Testis (tissue), 3 donors: Measurements from ENCODE around the gene ASB6. TPM values are rescaled to one million over a fixed set of nuclear protein-coding genes. Genes with fewer than 3 reads are reported as not detected.

ENCODE experiments used
- DNase-seq: peaks from one replicate; pipeline ENCODE4 v3.0.0-alpha.2; 2019
- H3K27ac ChIP-seq, 2 donors: fragments of 200-600 bp; sonication (generic); one replicate each; pipeline ENCODE4 v1.5.1; 2019
- H3K27me3 ChIP-seq: fragments of 200-600 bp; sonication (generic); one replicate; pipeline ENCODE4 v1.5.1; 2019
- H3K36me3 ChIP-seq: fragments of 200-600 bp; sonication (generic); one replicate; pipeline ENCODE4 v1.5.1; 2017; ENCODE audit warnings: low read depth; ENCODE audit errors: missing control alignments
- H3K4me1 ChIP-seq: fragments of 200-600 bp; sonication (generic); one replicate; pipeline ENCODE4 v1.5.1; 2019
- H3K4me3 ChIP-seq, 2 donors: fragments of 200-600 bp; sonication (generic); one replicate each; pipeline ENCODE4 v1.5.1; 2017 to 2019
- H3K9me3 ChIP-seq: fragments of 200-600 bp; sonication (generic); one replicate; pipeline ENCODE4 v1.5.1; 2017
- POLR2A ChIP-seq: fragments of 450-650 bp; IDR thresholded peaks from one replicate; pipeline ENCODE4 v1.6.1; 2017; ENCODE audit warnings: antibody characterized with exemption, mild to moderate bottlenecking, moderate library complexity
- WGBS, 2 donors: methylation state at CpG; one replicate each; pipeline ENCODE4 v1.1.5; 2018; 5-methylcytosine and 5-hydroxymethylcytosine counted together
- intact Hi-C: fragments of 100-400 bp; cut with DNase I; formaldehyde crosslinking; loops from one replicate; pipeline ENCODE4 v1.15.1; 2023; ENCODE audit warnings: low total_unique reads
- polyA plus RNA-seq: library from polyadenylated mRNA; stranded (reverse); fragments of 350-450 nt; fragmentation: Illumina TruSeq; extraction: RNeasy Lipid Tissue Mini Kit (QIAGEN cat#74804); gene quantifications from one replicate; pipeline ENCODE4 v1.2.3, GENCODE V29; 2014; ENCODE audit warnings: low read depth, low replicate concordance; ENCODE audit not compliant: insufficient read depth
- total RNA-seq, 2 donors: library from RNA; depleted of rRNA; stranded (reverse); fragments of >200 nt; gene quantifications; one replicate each; pipeline ENCODE4 v1.2.3, GENCODE V29; 2016
- TF ChIP-seq, protein P1 (sequence below), 3 experiments: fragments of 450-650 bp in 2 of 3; fragments of 200-600 bp in 1 of 3; sonication (generic) in 1 of 3; IDR thresholded peaks; one replicate each; pipeline ENCODE4 v1.5.1; 2016 to 2019; ENCODE audit warnings: antibody characterized with exemption in 3 of 3, mild to moderate bottlenecking in 2 of 3, moderate library complexity in 1 of 3

Gene ASB6
- total and polyA plus RNA-seq, 3 donors from 2014 or later: 21.4 to 61.7 (median 51.2) TPM

- 29 to 31% methylated on average over 8 to 12 of the region's 12 CpGs for WGBS, 2 donors
- Histone ChIP-seq H3K27me3 (no peaks in the 10 kb centered on the region), H3K36me3 (no peaks in the 10 kb centered on the region), H3K27ac (peak overlapping the region in 1 of 2 donors; percentile 14), H3K9me3 (no peaks in the 10 kb centered on the region), H3K4me1 (peaks cover 52% of the 10 kb centered on the region), H3K4me3 (peak overlapping the region in 1 of 2 donors; percentile 99)
- intact Hi-C loops: no loop called here
- TF ChIP-seq, protein P1, sequence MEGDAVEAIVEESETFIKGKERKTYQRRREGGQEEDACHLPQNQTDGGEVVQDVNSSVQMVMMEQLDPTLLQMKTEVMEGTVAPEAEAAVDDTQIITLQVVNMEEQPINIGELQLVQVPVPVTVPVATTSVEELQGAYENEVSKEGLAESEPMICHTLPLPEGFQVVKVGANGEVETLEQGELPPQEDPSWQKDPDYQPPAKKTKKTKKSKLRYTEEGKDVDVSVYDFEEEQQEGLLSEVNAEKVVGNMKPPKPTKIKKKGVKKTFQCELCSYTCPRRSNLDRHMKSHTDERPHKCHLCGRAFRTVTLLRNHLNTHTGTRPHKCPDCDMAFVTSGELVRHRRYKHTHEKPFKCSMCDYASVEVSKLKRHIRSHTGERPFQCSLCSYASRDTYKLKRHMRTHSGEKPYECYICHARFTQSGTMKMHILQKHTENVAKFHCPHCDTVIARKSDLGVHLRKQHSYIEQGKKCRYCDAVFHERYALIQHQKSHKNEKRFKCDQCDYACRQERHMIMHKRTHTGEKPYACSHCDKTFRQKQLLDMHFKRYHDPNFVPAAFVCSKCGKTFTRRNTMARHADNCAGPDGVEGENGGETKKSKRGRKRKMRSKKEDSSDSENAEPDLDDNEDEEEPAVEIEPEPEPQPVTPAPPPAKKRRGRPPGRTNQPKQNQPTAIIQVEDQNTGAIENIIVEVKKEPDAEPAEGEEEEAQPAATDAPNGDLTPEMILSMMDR (IDR thresholded peaks at IDR 0.05): no peak
- no peak for TF ChIP-seq POLR2A
- no peak for DNase-seq
Observed at GRCh38 chr9:129627556-129628440, 14.2 kb downstream of the ASB6 start.

DNA sequence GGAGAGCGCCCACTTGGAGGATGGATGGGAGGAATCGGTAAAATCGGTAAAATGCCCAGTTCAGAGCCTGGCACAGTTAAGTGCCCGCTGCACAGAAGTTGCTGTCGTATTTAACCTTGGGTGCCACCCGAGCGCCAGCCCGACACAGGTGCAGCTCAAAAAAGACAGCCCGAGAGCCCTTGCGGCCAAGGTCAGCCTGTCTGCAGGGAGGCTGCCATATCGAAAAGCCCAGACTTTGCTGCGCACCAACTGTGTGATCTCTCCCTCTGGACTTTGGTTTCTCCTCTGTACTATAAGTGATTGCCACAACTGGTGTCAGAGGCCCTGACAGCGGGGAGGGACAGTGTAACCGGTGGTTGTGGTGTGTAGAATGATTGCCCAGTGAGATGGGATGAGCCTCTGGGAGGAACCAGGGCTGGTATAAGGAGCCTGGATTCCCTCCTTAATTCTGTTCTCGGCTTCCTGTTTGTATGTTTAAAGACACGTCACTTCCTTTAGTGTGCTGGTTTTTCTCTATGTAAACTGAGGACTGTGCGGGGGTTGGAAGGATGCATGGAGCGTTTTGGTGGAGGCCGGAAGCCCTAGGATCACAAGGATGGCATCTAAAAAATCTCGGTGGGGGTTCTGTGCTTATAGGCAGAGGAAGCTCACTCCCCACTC lies 15.2 kb downstream of the ASB6 start:
- WGBS, 2 donors: 1% methylated on average over 20 of the region's 20 CpGs
- Histone ChIP-seq H3K27ac (peak overlapping the region; percentile 89 to 92), H3K27me3 (no peaks in the 10 kb centered on the region), H3K36me3 (no peaks in the 10 kb centered on the region), H3K4me3 (peak overlapping the region; percentile 75 to 99), H3K4me1 (peaks cover 42% of the 10 kb centered on the region), H3K9me3 (no peaks in the 10 kb centered on the region)
- DNase-seq: no peak
- TF ChIP-seq, protein P1 (IDR thresholded peaks at IDR 0.05): no peak
- no peak for TF ChIP-seq POLR2A
- intact Hi-C loops: no loop called here

- DNase-seq: peak; percentile 93
- TF ChIP-seq, protein P1 (IDR thresholded peaks at IDR 0.05): no peak
- TF ChIP-seq POLR2A: peak; percentile 93
- no peaks in the 10 kb centered on the region for H3K36me3 ChIP-seq
- peaks cover 36% of the 10 kb centered on the region for H3K4me1 ChIP-seq
- WGBS, 2 donors: 0% methylated on average over 26 to 55 of the region's 55 CpGs
- H3K4me3 ChIP-seq: peak within 1 kb of the TSS; percentile 75 to 99
- no peaks in the 10 kb centered on the region for H3K27me3 ChIP-seq
- intact Hi-C loops: no loop called here
- H3K27ac ChIP-seq: peak within 1 kb of the TSS; percentile 89 to 92
- H3K9me3 ChIP-seq: no peaks in the 10 kb centered on the region
Observed at GRCh38 chr9:129626079-129626624, 15.8 kb downstream of the ASB6 start, which contains the start of gene NTMT1. Gene NTMT1 (plus strand): TSS chr9:129626163. CDS start chr9:129632704, 6,541 bp downstream.

- Histone ChIP-seq H3K9me3 (no peaks in the 10 kb centered on the region), H3K4me1 (peaks cover 28% of the 10 kb centered on the region), H3K27me3 (no peaks in the 10 kb centered on the region), H3K27ac (no peak overlapping the region), H3K36me3 (no peaks in the 10 kb centered on the region), H3K4me3 (peak overlapping the region in 1 of 2 donors; percentile 99)
- intact Hi-C loops: no loop called here
- 30 to 42% methylated on average over 9 of the region's 9 CpGs for WGBS, 2 donors
- no peak for DNase-seq
- TF ChIP-seq POLR2A: no peak
- TF ChIP-seq, protein P1 (IDR thresholded peaks at IDR 0.05): no peak
Observed at GRCh38 chr9:129624947-129625346, 17.0 kb downstream of the ASB6 start.
